Kidney (tissue), 14 donors: ENCODE results near the gene NINL. TPM values are rescaled to one million over a fixed set of nuclear protein-coding genes. Genes with fewer than 3 reads are reported as not detected.

Experiments used
- DNase-seq, 5 donors: peaks; one replicate each; pipeline ENCODE4 v3.0.0-alpha.2; 2013 to 2020
- FAIRE-seq: peaks from 2 replicates; lab custom pipeline; 2012; peaks lifted over from hg19 to GRCh38; lab: Jason Lieb, UNC
- H3K27ac ChIP-seq, 2 donors: one replicate each; pipeline ENCODE4 v1.7.0; 2013; ENCODE audit warnings: low read depth in 2 of 2, low read length in 2 of 2, inconsistent platforms in 1 of 2
- H3K27me3 ChIP-seq: one replicate; pipeline ENCODE4 v1.7.1; 2013; ENCODE audit warnings: low read length, inconsistent platforms; ENCODE audit not compliant: control insufficient read depth, insufficient read depth
- H3K36me3 ChIP-seq, 3 donors: one replicate each; pipeline versions ENCODE4 v1.7.0 to v1.7.1; 2013; ENCODE audit warnings: low read length in 3 of 3, control low read depth in 1 of 3, inconsistent platforms in 1 of 3; ENCODE audit not compliant: insufficient read depth in 3 of 3, control insufficient read depth in 2 of 3
- H3K4me1 ChIP-seq, 3 donors: one replicate each; pipeline versions ENCODE4 v1.7.0 to v1.7.1; 2013; ENCODE audit warnings: low read length in 3 of 3, inconsistent platforms in 1 of 3, low read depth in 1 of 3; ENCODE audit not compliant: control insufficient read depth in 2 of 3, insufficient read depth in 2 of 3
- H3K4me3 ChIP-seq, 3 donors: one replicate each; pipeline versions ENCODE4 v1.7.0 to v1.8.1; 2013; ENCODE audit warnings: low read length in 3 of 3, control low read depth in 1 of 3, inconsistent platforms in 1 of 3
- H3K9ac ChIP-seq, 3 donors: one replicate each; pipeline versions ENCODE4 v1.7.0 to v1.7.1; 2013; ENCODE audit warnings: low read length in 3 of 3, control low read depth in 1 of 3, inconsistent platforms in 1 of 3
- H3K9me3 ChIP-seq, 3 donors: one replicate each; pipeline versions ENCODE4 v1.7.0 to v1.7.1; 2013; ENCODE audit warnings: low read length in 3 of 3, control low read depth in 1 of 3, inconsistent platforms in 1 of 3; ENCODE audit not compliant: control insufficient read depth in 2 of 3, insufficient read depth in 1 of 3
- intact Hi-C: fragments of 100-400 bp; cut with DNase I; formaldehyde crosslinking; loops from one replicate; pipeline ENCODE4 v1.11.1; 2022
- polyA plus RNA-seq: library from polyadenylated mRNA; stranded (reverse); fragments of 350-450 nt; fragmentation: Illumina TruSeq; extraction: RNeasy Lipid Tissue Mini Kit (QIAGEN cat#74804); gene quantifications from one replicate; pipeline ENCODE4 v1.2.3, GENCODE V29; 2014; ENCODE audit warnings: low read depth, low replicate concordance; ENCODE audit not compliant: insufficient read depth
- total RNA-seq: library from RNA; stranded (reverse); fragmentation: NEBNext Ultra II Directional; extraction: Animal tissue kit (Norgen Biotek cat#: 25700); gene quantifications from one replicate; pipeline ENCODE4 v1.2.1, GENCODE V29; 2021
- TF ChIP-seq, protein P1 (sequence below): IDR thresholded peaks from 3 replicates; pipeline ENCODE4 v1.5.1; 2012; ENCODE audit warnings: mild to moderate bottlenecking, moderate library complexity, borderline replicate concordance; ENCODE audit not compliant: insufficient read depth; ENCODE audit errors: extremely low read depth
- donor health status: control.
- donor health status: control.
- donor health status: control.
- donor health status: control.
- donor health status: control.
- donor health status: DM: yes; HTN: yes; CAD: no.
- donor health status: Normal renal cell carcinoma (clear cell type).

Gene NINL
- total and polyA plus RNA-seq, 2 donors from 2014 or later, result 23.4 to 25.2 TPM

DNA sequence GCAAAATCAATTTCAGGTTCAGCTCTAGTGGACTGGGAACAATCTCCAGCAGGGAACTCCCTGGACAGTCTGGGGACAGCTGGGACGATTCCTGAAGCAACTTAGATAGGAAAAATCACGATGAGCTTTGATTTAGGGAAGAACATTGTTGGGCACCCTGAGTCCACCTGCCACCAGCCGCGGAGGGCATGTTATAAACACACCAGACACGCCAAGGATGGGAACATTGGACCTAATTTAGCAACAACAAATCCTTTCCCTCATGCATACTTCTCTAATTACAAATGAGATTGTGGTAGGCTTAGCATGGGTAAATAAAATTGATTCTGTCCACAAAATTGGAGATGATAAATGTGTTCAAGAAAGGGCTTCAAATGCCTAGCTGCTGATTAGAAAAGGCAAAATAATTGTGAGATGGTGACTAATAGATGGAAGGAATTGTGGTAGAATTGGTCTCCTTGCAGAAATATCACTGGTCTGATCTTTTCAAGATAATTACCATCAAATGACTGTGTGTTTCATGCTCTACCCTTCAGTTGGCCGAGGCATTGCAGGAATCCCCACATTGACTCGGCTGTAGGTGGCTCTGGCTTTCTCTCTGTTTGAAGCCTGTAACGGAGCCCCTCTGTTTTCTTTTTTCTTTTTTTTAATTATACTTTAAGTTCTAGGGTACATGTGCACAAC lies 44.6 kb upstream of the NINL start:
- Histone ChIP-seq H3K9ac (no peak overlapping the region), H3K9me3 (no peaks in the 10 kb centered on the region), H3K36me3 (peaks cover 0 to 6% (median 0%) of the 10 kb centered on the region in 3 donors), H3K27ac (no peak overlapping the region), H3K4me3 (no peak overlapping the region), H3K4me1 (no peaks in the 10 kb centered on the region), H3K27me3 (no peaks in the 10 kb centered on the region)
- no peak for DNase-seq
- intact Hi-C loops, result no loop called here
- FAIRE-seq, result no peak
- TF ChIP-seq, protein P1, sequence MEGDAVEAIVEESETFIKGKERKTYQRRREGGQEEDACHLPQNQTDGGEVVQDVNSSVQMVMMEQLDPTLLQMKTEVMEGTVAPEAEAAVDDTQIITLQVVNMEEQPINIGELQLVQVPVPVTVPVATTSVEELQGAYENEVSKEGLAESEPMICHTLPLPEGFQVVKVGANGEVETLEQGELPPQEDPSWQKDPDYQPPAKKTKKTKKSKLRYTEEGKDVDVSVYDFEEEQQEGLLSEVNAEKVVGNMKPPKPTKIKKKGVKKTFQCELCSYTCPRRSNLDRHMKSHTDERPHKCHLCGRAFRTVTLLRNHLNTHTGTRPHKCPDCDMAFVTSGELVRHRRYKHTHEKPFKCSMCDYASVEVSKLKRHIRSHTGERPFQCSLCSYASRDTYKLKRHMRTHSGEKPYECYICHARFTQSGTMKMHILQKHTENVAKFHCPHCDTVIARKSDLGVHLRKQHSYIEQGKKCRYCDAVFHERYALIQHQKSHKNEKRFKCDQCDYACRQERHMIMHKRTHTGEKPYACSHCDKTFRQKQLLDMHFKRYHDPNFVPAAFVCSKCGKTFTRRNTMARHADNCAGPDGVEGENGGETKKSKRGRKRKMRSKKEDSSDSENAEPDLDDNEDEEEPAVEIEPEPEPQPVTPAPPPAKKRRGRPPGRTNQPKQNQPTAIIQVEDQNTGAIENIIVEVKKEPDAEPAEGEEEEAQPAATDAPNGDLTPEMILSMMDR, result no peak

DNA sequence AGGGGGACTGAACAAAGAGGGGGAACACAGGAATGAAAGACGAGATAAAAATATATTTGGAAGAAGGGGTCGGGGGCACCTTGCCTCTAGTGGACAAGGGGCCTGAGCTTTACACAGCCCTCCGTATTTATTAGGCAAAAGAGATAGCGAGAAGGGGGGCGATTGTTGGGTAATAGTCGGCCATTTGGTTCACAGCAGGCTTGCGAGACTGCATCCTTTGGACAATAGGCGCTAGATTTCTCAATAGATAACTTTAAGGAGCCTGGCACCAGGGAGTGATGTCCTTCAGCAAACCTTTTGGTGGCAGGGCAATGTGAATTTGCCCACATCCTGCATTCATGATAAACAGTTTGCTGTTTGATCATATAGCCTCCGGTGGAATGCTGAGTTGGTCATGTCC lies 41.4 kb upstream of the NINL start:
- DNase-seq, result no peak
- Histone ChIP-seq H3K4me1 (peaks cover 0 to 10% (median 4%) of the 10 kb centered on the region in 3 donors), H3K4me3 (no peak overlapping the region), H3K27me3 (no peaks in the 10 kb centered on the region), H3K27ac (no peak overlapping the region), H3K9me3 (no peaks in the 10 kb centered on the region), H3K36me3 (no peaks in the 10 kb centered on the region), H3K9ac (no peak overlapping the region)
- TF ChIP-seq, protein P1, result no peak
- intact Hi-C loops, result no loop called here
- FAIRE-seq, result no peak

DNA sequence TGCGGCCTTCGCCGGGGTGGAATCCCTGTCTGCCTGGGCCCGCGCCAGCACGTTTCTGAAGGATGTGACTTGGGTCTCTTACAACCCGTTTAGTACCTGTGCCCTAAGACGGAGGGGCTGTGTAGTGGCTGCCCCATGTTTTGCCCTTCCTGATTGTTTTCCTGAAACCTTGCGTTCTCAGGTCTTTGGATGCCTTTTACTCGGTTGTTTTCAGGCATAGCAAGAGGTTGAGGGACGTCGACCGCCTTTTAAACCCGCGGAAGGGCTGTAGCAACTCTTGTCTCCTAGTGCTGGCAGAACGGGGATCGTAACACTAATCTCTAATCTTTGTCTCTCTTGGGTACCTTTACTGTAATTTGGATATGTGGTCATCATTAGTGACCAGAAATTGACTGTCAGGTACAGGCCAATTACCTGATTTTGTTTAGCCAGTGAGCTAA lies 39.2 kb upstream of the NINL start:
- Histone ChIP-seq H3K36me3 (no peaks in the 10 kb centered on the region), H3K4me3 (peak overlapping the region; percentile 64 to 91 (median 77)), H3K27ac (peak overlapping the region; percentile 95), H3K4me1 (peaks cover 0 to 10% (median 4%) of the 10 kb centered on the region in 3 donors), H3K9ac (peak overlapping the region; percentile 58 to 79 (median 59)), H3K27me3 (no peaks in the 10 kb centered on the region), H3K9me3 (no peaks in the 10 kb centered on the region)
- DNase-seq, result no peak
- TF ChIP-seq, protein P1, result no peak
- no peak for FAIRE-seq
- intact Hi-C loops, result no loop called here
